Measurements from ENCODE around the gene EDARADD.

GRCh38 chr1:236400061-236400603 lies 6.0 kb downstream of the EDARADD start:
- no peak for TF ChIP-seq EZH2 (IDR thresholded peaks at IDR 0.05; ENCODE audit: insufficient read depth, poor library complexity, severe bottlenecking)
- TF ChIP-seq EZH2phosphoT487 (IDR thresholded peaks at IDR 0.05; ENCODE audit: insufficient read depth, low read depth), result no peak

All from GM23248 (cell line).